Ishikawa (cell line): ENCODE data around the gene PLXDC2.

ENCODE experiments used
- CEBPB ChIP-seq: IDR thresholded peaks from 2 replicates; pipeline ENCODE4 v1.6.1; 2012
- CREB1 ChIP-seq: IDR thresholded peaks from 2 replicates; pipeline ENCODE4 v1.6.1; 2012; ENCODE audit warnings: low read depth
- EGR1 ChIP-seq: IDR thresholded peaks from 2 replicates; pipeline ENCODE4 v1.6.1; 2012
- EP300 ChIP-seq: IDR thresholded peaks from 2 replicates; pipeline ENCODE4 v1.6.1; 2012; ENCODE audit warnings: borderline replicate concordance
- FOXM1 ChIP-seq: IDR thresholded peaks from 2 replicates; pipeline ENCODE4 v1.6.1; 2012; ENCODE audit warnings: low read depth, borderline replicate concordance
- MAX ChIP-seq: IDR thresholded peaks from 2 replicates; pipeline ENCODE4 v1.6.1; 2012
- NFIC ChIP-seq: IDR thresholded peaks from 2 replicates; pipeline ENCODE4 v1.6.1; 2012
- RAD21 ChIP-seq: IDR thresholded peaks from 2 replicates; pipeline ENCODE4 v1.6.1; 2012; ENCODE audit warnings: low read depth
- REST ChIP-seq: IDR thresholded peaks from 2 replicates; pipeline ENCODE4 v1.6.1; 2012; ENCODE audit warnings: low read depth, mild to moderate bottlenecking
- TAF1 ChIP-seq: IDR thresholded peaks from 2 replicates; pipeline ENCODE4 v1.6.1; 2012; ENCODE audit warnings: low read depth, mild to moderate bottlenecking
- TCF12 ChIP-seq: IDR thresholded peaks from 2 replicates; pipeline ENCODE4 v1.6.1; 2012; ENCODE audit warnings: low read depth
- TEAD4 ChIP-seq: IDR thresholded peaks from 2 replicates; pipeline ENCODE4 v1.6.1; 2012
- USF1 ChIP-seq: IDR thresholded peaks from 2 replicates; pipeline ENCODE4 v1.6.1; 2012
- YY1 ChIP-seq: IDR thresholded peaks from 2 replicates; pipeline ENCODE4 v1.6.1; 2012; ENCODE audit warnings: low read depth
- ZBTB7A ChIP-seq: IDR thresholded peaks from 2 replicates; pipeline ENCODE4 v1.6.1; 2012; ENCODE audit warnings: low read depth

PLXDC2 gene

GRCh38 chr10:20005638-20006037 lies 189.4 kb downstream of the PLXDC2 start:
- TF ChIP-seq TEAD4, result no peak

- TF ChIP-seq EGR1 (no peak), NFIC (no peak), EP300 (no peak), REST (no peak), USF1 (no peak), RAD21 (no peak), FOXM1 (no peak), TEAD4 (no peak), TCF12 (no peak), CREB1 (no peak)
These were observed 190.1 kb downstream of the PLXDC2 start for GRCh38 chr10:20006169-20006870.

- TF ChIP-seq CREB1 (no peak), REST (no peak), YY1 (no peak), MAX (no peak), USF1 (no peak), RAD21 (no peak), FOXM1 (no peak), EGR1 (no peak), ZBTB7A (no peak), TEAD4 (no peak), NFIC (no peak), EP300 (no peak), TAF1 (no peak), TCF12 (no peak), CEBPB (no peak)
These were observed 191.2 kb downstream of the PLXDC2 start for GRCh38 chr10:20007426-20007825.

- no peak for TF ChIP-seq TEAD4
These were observed 197.9 kb downstream of the PLXDC2 start for GRCh38 chr10:20013991-20014750.

- TF ChIP-seq YY1, result no peak
- TF ChIP-seq TAF1, result no peak
- no peak for TF ChIP-seq RAD21
These were observed 201.7 kb downstream of the PLXDC2 start for GRCh38 chr10:20017961-20018360.

GRCh38 chr10:20020677-20021076 lies 204.4 kb downstream of the PLXDC2 start:
- no peak for TF ChIP-seq ZBTB7A
- TF ChIP-seq TEAD4, result no peak
- TF ChIP-seq EGR1, result no peak
- no peak for TF ChIP-seq NFIC
- TF ChIP-seq CEBPB, result no peak
- no peak for TF ChIP-seq RAD21
- TF ChIP-seq MAX, result no peak
- TF ChIP-seq TAF1, result no peak
- no peak for TF ChIP-seq USF1
- no peak for TF ChIP-seq CREB1
- TF ChIP-seq EP300, result no peak
- TF ChIP-seq YY1, result no peak
- TF ChIP-seq REST, result no peak
- no peak for TF ChIP-seq TCF12
- no peak for TF ChIP-seq FOXM1
